K562 (cell line): ENCODE results near the gene TXNRD2. TPM values are rescaled to one million over a fixed set of nuclear protein-coding genes. Genes with fewer than 3 reads are reported as not detected.
A peak's percentile ranks its signal among the peaks of the same experiment; 100 is the strongest.

ENCODE experiments used
- ATAC-seq: fragments of 200-7000 bp; cut with Tn5 transposase; 3 replicates; pipeline ENCODE4 v1.9.1; 2020; ENCODE audit warnings: moderate library complexity
- BruUV-seq: library from RNA; stranded (reverse); fragments of 400-500 nt; replicated peaks from 2 replicates; lab custom pipeline; 2021; lab: Mats Ljungman, UMichigan
- CTCF ChIA-PET: fragments of 300-600 bp; formaldehyde crosslinking; extraction: SDS; loops from one replicate; lab custom pipeline; 2021; ENCODE audit warnings: low intra/inter-chr PET ratio; lab: Yijun Ruan, JAX
- POLR2A ChIA-PET: fragments of 300-600, 350-650 bp; sonication (Branson Sonifier 250); formaldehyde crosslinking; extraction: SDS; loops from one replicate; lab custom pipeline; 2021; ENCODE audit warnings: antibody characterized with exemption, inconsistent platforms; lab: Yijun Ruan, JAX
- DNase-seq, 4 experiments: peaks; one replicate each; pipeline versions ENCODE4 v3.0.0 to v3.0.0-alpha.2; 2011 to 2018; ENCODE audit warnings: low spot score in 3 of 4, mixed read lengths in 3 of 4; ENCODE audit errors: extremely low read depth in 1 of 4
- FAIRE-seq: peaks from 2 replicates; lab custom pipeline; 2011; peaks lifted over from hg19 to GRCh38; lab: Jason Lieb, UNC
- H2AFZ ChIP-seq: 2 replicates; pipeline ENCODE4 v1.6.0; 2011; ENCODE audit warnings: low read depth, low read length, control low read depth, inconsistent platforms
- H3K27ac ChIP-seq: fragments of 200-600 bp; 3 replicates; pipeline ENCODE4 v1.8.0; 2011; ENCODE audit warnings: low read depth, mild to moderate bottlenecking, control low read depth, inconsistent platforms, low read length, moderate library complexity, mixed read lengths; ENCODE audit errors: extremely low read depth
- H3K27me3 ChIP-seq, 2 experiments: fragments of 300-600 bp in 1 of 2; 2 replicates in 1 of 2; 3 replicates in 1 of 2; pipeline versions ENCODE4 v1.6.0 to v1.8.0; 2011; ENCODE audit warnings: inconsistent platforms in 2 of 2, low read length in 2 of 2, mild to moderate bottlenecking in 1 of 2, mixed read lengths in 1 of 2, moderate library complexity in 1 of 2; ENCODE audit not compliant: control insufficient read depth in 2 of 2, insufficient read depth in 2 of 2
- H3K36me3 ChIP-seq: fragments of 300-600 bp; 3 replicates; pipeline ENCODE4 v1.8.0; 2011; ENCODE audit warnings: mild to moderate bottlenecking, low read length, inconsistent platforms; ENCODE audit not compliant: control insufficient read depth, insufficient read depth
- H3K4me1 ChIP-seq, 2 experiments: fragments of 200-600 bp in 1 of 2; replicated peaks in 1 of 2; 2 replicates in 1 of 2; 3 replicates in 1 of 2; pipeline versions ENCODE4 v1.5.1 to v1.8.0; 2011; ENCODE audit warnings: inconsistent platforms in 2 of 2, low read length in 2 of 2, mild to moderate bottlenecking in 1 of 2, mixed read lengths in 1 of 2, moderate library complexity in 1 of 2; ENCODE audit not compliant: control insufficient read depth in 2 of 2, insufficient read depth in 2 of 2
- H3K4me2 ChIP-seq: 2 replicates; pipeline ENCODE4 v1.6.1; 2011; ENCODE audit warnings: low read length, control low read depth, inconsistent platforms, mixed read lengths; ENCODE audit not compliant: insufficient read depth
- H3K4me3 ChIP-seq: fragments of 200-600 bp; sonication (generic), shearing (Covaris generic); 2 replicates; pipeline ENCODE4 v1.5.1; 2016; ENCODE audit warnings: control low read depth, inconsistent platforms
- H3K79me2 ChIP-seq: fragments of 200-600 bp; 3 replicates; pipeline ENCODE4 v1.8.0; 2011; ENCODE audit warnings: low read length, inconsistent platforms; ENCODE audit not compliant: control insufficient read depth, insufficient read depth
- H3K9ac ChIP-seq, 2 experiments: 2 replicates each; pipeline versions ENCODE4 v1.6.0 to v1.6.1; 2011; ENCODE audit warnings: low read depth in 2 of 2, low read length in 2 of 2, control low read depth in 1 of 2, inconsistent platforms in 1 of 2, mild to moderate bottlenecking in 1 of 2, mixed read lengths in 1 of 2; ENCODE audit not compliant: insufficient read depth in 1 of 2
- H3K9me1 ChIP-seq: one replicate; pipeline ENCODE4 v1.6.0; 2011; ENCODE audit warnings: inconsistent platforms, mild to moderate bottlenecking, low read length, moderate library complexity; ENCODE audit not compliant: control insufficient read depth, insufficient read depth
- H3K9me3 ChIP-seq: replicated peaks from 2 replicates; pipeline ENCODE4 v1.5.1; 2011; ENCODE audit warnings: low read depth, low read length, inconsistent platforms; ENCODE audit not compliant: control insufficient read depth, insufficient read depth
- H4K20me1 ChIP-seq: replicated peaks from 2 replicates; pipeline ENCODE4 v1.6.1; 2011; ENCODE audit warnings: low read length, inconsistent platforms, mixed read lengths; ENCODE audit not compliant: control insufficient read depth, insufficient read depth
- BRF1 ChIP-seq: IDR thresholded peaks from 3 replicates; pipeline ENCODE4 v1.6.1; 2011; ENCODE audit warnings: borderline replicate concordance, mild to moderate bottlenecking; ENCODE audit not compliant: insufficient read length; ENCODE audit errors: extremely low read depth
- GATAD2A ChIP-seq: fragments of 450-650 bp; IDR thresholded peaks from 2 replicates; pipeline ENCODE4 v1.6.1; 2017
- HDAC6 ChIP-seq: IDR thresholded peaks from 2 replicates; pipeline ENCODE4 v1.6.1; 2012; ENCODE audit warnings: low read depth, mild to moderate bottlenecking, control low read depth, inconsistent platforms, low read length, moderate library complexity
- HIVEP1 ChIP-seq: fragments of 250-450 bp; sonication (Bioruptor Pico); IDR thresholded peaks from 2 replicates; pipeline ENCODE4 v1.4.0; 2020; ENCODE audit warnings: mild to moderate bottlenecking
- NFATC3 ChIP-seq: fragments of 450-650 bp; IDR thresholded peaks from 2 replicates; pipeline ENCODE4 v1.6.1; 2017; ENCODE audit warnings: mild to moderate bottlenecking
- RNF2 ChIP-seq: sonication (generic); IDR thresholded peaks from 2 replicates; pipeline ENCODE4 v1.6.1; 2016
- ZBTB40 ChIP-seq, 2 experiments: fragments of 450-650 bp in 1 of 2; sonication (generic) in 1 of 2; formaldehyde crosslinking in 1 of 2; IDR thresholded peaks; 2 replicates each; pipeline versions ENCODE4 v1.7.1 to v1.9.0; 2016 to 2022; ENCODE audit warnings: inconsistent platforms in 1 of 2, mild to moderate bottlenecking in 1 of 2, missing genetic modification reagents in 1 of 2
- ZEB2 ChIP-seq: fragments of 450-650 bp; IDR thresholded peaks from 2 replicates; pipeline ENCODE4 v1.6.1; 2016
- ZNF140 ChIP-seq: fragments of 250-450 bp; sonication (Bioruptor Pico); IDR thresholded peaks from 2 replicates; pipeline ENCODE4 v1.8.0; 2021; ENCODE audit warnings: moderate library complexity, mild to moderate bottlenecking, inconsistent platforms
- ZNF41 ChIP-seq: fragments of 250-450 bp; sonication (Bioruptor Pico); conservative IDR thresholded peaks from 2 replicates; pipeline ENCODE4 v1.4.0; 2020; ENCODE audit warnings: mild to moderate bottlenecking
- WGBS: fragments of 100-300 bp; shearing (Covaris generic); methylation state at CpG from one replicate; pipeline ENCODE4 v1.1.6; 2016; ENCODE audit warnings: low coverage, mixed read lengths; ENCODE audit not compliant: insufficient coverage; ENCODE audit errors: missing lambda C conversion rate; 5-methylcytosine and 5-hydroxymethylcytosine counted together
- in situ Hi-C: fragments of 300-500 bp; cut with MboI; formaldehyde crosslinking; loops from 4 replicates; pipeline ENCODE4 v1.15.0; 2018; ENCODE audit warnings: inconsistent platforms, mixed read lengths
- intact Hi-C: fragments of 100-400 bp; cut with micrococcal nuclease; formaldehyde crosslinking; loops from 2 replicates; pipeline ENCODE4 v1.14.2; 2022
- polyA plus RNA-seq, 8 experiments: library from polyadenylated mRNA; depleted of rRNA in 4 of 8; stranded (reverse) in 5 of 8; unstranded in 3 of 8; fragments of >200 nt; fragmentation: Nextera tagmentation in 2 of 8; fragmentation: Illumina TruSeq in 1 of 8; extraction: Ambion mirVana in 2 of 8; extraction: Trizol in 1 of 8; gene quantifications; 2 replicates each; pipeline versions ENCODE4 v1.2.1 to v1.2.3, GENCODE V29; 2011 to 2014; ENCODE audit warnings: inconsistent platforms in 1 of 8, missing spikeins in 1 of 8
- total RNA-seq, 7 experiments: library from RNA; depleted of rRNA in 6 of 7; stranded (reverse); fragments of >200 nt in 6 of 7; fragmentation: Illumina TruSeq in 2 of 7; extraction: Trizol in 2 of 7; gene quantifications; 2 replicates each; pipeline versions ENCODE4 v1.2.1 to v1.2.3, GENCODE V29; 2011 to 2021; ENCODE audit warnings: low replicate concordance in 1 of 7
- TF ChIP-seq, protein P1 (sequence below): sonication (generic); formaldehyde crosslinking; IDR thresholded peaks from 2 replicates; pipeline ENCODE4 v1.8.1; 2023; ENCODE audit warnings: mild to moderate bottlenecking, missing genetic modification reagents

Gene TXNRD2
- total and polyA plus RNA-seq, 9 of the 15 experiments (the other 6 are each of a cell fraction or from before 2014, with no cell fraction given), result 3.3 to 80.2 (median 49.4) TPM

DNA sequence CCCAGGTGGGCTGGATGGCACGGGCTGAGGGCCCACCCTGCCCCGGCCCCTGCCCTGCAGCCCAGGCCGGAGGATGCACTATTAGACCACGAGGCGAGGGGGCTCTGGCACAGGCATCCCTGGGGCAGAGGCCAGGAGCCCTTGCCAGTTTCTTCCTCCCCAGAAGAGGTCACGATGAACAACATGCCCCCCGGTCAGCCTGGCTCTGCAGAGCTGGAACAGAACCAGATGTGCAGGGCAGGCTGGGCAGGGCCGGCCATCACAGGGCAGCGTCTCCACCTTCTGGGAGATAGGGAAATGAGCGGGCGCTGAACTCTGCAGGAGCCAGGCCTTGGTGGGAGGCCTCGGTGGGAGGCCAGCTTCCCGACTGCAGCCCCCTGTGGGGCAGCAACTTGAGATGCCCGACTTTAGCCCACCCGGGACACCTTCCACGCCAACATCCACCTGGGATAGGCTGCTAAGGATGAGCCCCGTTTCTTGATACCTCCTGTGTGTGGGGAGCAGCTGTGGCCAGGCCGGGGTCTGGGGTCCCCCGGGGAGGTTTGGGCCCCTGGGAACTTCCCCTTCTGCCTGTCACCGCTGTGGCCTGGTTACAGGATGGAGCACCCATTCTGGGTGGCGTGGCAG is 65.2 kb downstream of the TXNRD2 start:
- Histone ChIP-seq H3K4me1 (peaks cover 12 to 92% of the 10 kb centered on the region in 2 experiments), H3K36me3 (no peaks in the 10 kb centered on the region), H3K4me2 (no peak overlapping the region), H4K20me1 (peaks cover 25% of the 10 kb centered on the region), H3K9ac (peak overlapping the region in 1 of 2 experiments; percentile 79; a peak in 2 of 4 replicates), H3K27me3 (peaks cover 0 to 12% of the 10 kb centered on the region in 2 experiments; a peak in 2 of 5 replicates), H3K9me3 (no peaks in the 10 kb centered on the region), H3K9me1 (no peaks in the 10 kb centered on the region), H2AFZ (no peak overlapping the region), H3K79me2 (no peaks in the 10 kb centered on the region), H3K27ac (no peak overlapping the region), H3K4me3 (no peak overlapping the region)
- CTCF ChIA-PET, result interaction anchor here (0.6 kb wide), 1 partner anchor 80 kb away, joined by 5 read pairs; no protein-coding TSS in a partner anchor
- in situ Hi-C loops, result no loop called here
- WGBS, result 57% methylated on average over 21 of the region's 21 CpGs
- 0 out of 3 replicates have a peak, but pooled peaks have one; percentile 2 for ATAC-seq
- no peak for DNase-seq
- intact Hi-C loops, result no loop called here
- no peak for FAIRE-seq
- BruUV-seq, result no TSS peak
- POLR2A ChIA-PET, result interaction anchor here (0.6 to 4.4 kb wide), 6 partner anchors 11 to 233 kb away, joined by 3 to 26 read pairs (median 4); no protein-coding TSS in a partner anchor
- TF ChIP-seq BRF1 (no peak), ZNF41 (CRISPR knock-in tag) (no peak), HDAC6 (0 out of 2 replicates have a peak, but pooled peaks have one; percentile 50), HIVEP1 (CRISPR knock-in tag) (no peak), ZBTB40 (IDR thresholded peaks at IDR 0.05) (no peak), ZBTB40 (CRISPR knock-in tag; IDR thresholded peaks at IDR 0.05) (0 out of 2 replicates have a peak, but pooled peaks have one; percentile 42), ZNF140 (CRISPR knock-in tag) (no peak), NFATC3 (no peak), ZEB2 (no peak), RNF2 (no peak), GATAD2A (no peak)
- TF ChIP-seq, protein P1, sequence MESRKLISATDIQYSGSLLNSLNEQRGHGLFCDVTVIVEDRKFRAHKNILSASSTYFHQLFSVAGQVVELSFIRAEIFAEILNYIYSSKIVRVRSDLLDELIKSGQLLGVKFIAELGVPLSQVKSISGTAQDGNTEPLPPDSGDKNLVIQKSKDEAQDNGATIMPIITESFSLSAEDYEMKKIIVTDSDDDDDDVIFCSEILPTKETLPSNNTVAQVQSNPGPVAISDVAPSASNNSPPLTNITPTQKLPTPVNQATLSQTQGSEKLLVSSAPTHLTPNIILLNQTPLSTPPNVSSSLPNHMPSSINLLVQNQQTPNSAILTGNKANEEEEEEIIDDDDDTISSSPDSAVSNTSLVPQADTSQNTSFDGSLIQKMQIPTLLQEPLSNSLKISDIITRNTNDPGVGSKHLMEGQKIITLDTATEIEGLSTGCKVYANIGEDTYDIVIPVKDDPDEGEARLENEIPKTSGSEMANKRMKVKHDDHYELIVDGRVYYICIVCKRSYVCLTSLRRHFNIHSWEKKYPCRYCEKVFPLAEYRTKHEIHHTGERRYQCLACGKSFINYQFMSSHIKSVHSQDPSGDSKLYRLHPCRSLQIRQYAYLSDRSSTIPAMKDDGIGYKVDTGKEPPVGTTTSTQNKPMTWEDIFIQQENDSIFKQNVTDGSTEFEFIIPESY, result no peak
